Gastroesophageal sphincter (tissue), 3 donors: ENCODE data around the gene WLS.

Experiments
- POLR2A ChIP-seq, 2 donors: fragments of 450-650 bp; IDR thresholded peaks; one replicate each; pipeline ENCODE4 v1.6.1; 2017; ENCODE audit warnings: antibody characterized with exemption in 2 of 2, mild to moderate bottlenecking in 2 of 2, moderate library complexity in 1 of 2
- POLR2AphosphoS5 ChIP-seq: sonication (generic); formaldehyde crosslinking; IDR thresholded peaks from one replicate; pipeline ENCODE4 v1.6.1; 2017; ENCODE audit warnings: antibody characterized with exemption
- TF ChIP-seq, protein P1 (sequence below), 4 experiments: fragments of 200-600 bp in 2 of 4; fragments of 450-650 bp in 2 of 4; sonication (generic) in 1 of 4; IDR thresholded peaks; one replicate each; pipeline ENCODE4 v1.5.1; 2017 to 2019; ENCODE audit warnings: antibody characterized with exemption in 4 of 4, mild to moderate bottlenecking in 2 of 4, moderate library complexity in 2 of 4

DNA sequence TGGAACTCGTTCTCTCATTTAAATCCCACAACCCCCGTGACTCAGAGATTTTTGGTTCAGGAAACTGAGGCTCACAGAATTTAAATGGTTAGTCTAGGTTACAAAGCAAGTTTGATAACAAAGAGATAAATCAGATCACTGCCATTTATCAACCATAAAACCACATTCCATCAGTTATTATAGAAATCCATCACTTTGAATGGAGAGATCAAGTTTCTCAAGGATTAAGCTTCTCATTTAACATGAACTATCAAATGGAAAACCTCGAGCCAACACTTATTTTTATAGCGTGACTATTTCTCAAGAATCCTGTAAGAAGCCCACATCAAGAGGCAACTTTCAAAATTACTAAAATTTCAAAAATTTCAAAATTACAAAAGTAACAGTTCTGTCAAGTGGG is 11.9 kb downstream of the WLS start:
- TF ChIP-seq POLR2A (IDR thresholded peaks at IDR 0.05) (no peak), POLR2AphosphoS5 (no peak)
- TF ChIP-seq, protein P1, sequence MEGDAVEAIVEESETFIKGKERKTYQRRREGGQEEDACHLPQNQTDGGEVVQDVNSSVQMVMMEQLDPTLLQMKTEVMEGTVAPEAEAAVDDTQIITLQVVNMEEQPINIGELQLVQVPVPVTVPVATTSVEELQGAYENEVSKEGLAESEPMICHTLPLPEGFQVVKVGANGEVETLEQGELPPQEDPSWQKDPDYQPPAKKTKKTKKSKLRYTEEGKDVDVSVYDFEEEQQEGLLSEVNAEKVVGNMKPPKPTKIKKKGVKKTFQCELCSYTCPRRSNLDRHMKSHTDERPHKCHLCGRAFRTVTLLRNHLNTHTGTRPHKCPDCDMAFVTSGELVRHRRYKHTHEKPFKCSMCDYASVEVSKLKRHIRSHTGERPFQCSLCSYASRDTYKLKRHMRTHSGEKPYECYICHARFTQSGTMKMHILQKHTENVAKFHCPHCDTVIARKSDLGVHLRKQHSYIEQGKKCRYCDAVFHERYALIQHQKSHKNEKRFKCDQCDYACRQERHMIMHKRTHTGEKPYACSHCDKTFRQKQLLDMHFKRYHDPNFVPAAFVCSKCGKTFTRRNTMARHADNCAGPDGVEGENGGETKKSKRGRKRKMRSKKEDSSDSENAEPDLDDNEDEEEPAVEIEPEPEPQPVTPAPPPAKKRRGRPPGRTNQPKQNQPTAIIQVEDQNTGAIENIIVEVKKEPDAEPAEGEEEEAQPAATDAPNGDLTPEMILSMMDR (IDR thresholded peaks at IDR 0.05): no peak
